K562 (cell line): ENCODE results near the gene OR5A1. TPM values are rescaled to one million over a fixed set of nuclear protein-coding genes. Genes with fewer than 3 reads are reported as not detected.

Experiments
- ATAC-seq: fragments of 200-7000 bp; cut with Tn5 transposase; 3 replicates; pipeline ENCODE4 v1.9.1; 2020; ENCODE audit warnings: moderate library complexity
- BruUV-seq: library from RNA; stranded (reverse); fragments of 400-500 nt; replicated peaks from 2 replicates; lab custom pipeline; 2021; lab: Mats Ljungman, UMichigan
- CTCF ChIA-PET: fragments of 300-600 bp; formaldehyde crosslinking; extraction: SDS; loops from one replicate; lab custom pipeline; 2021; ENCODE audit warnings: low intra/inter-chr PET ratio; lab: Yijun Ruan, JAX
- POLR2A ChIA-PET: fragments of 300-600, 350-650 bp; sonication (Branson Sonifier 250); formaldehyde crosslinking; extraction: SDS; loops from one replicate; lab custom pipeline; 2021; ENCODE audit warnings: antibody characterized with exemption, inconsistent platforms; lab: Yijun Ruan, JAX
- DNase-seq, 4 experiments: peaks; one replicate each; pipeline versions ENCODE4 v3.0.0 to v3.0.0-alpha.2; 2011 to 2018; ENCODE audit warnings: low spot score in 3 of 4, mixed read lengths in 3 of 4; ENCODE audit errors: extremely low read depth in 1 of 4
- FAIRE-seq: peaks from 2 replicates; lab custom pipeline; 2011; peaks lifted over from hg19 to GRCh38; lab: Jason Lieb, UNC
- H2AFZ ChIP-seq: 2 replicates; pipeline ENCODE4 v1.6.0; 2011; ENCODE audit warnings: low read depth, low read length, control low read depth, inconsistent platforms
- H3K27ac ChIP-seq: fragments of 200-600 bp; 3 replicates; pipeline ENCODE4 v1.8.0; 2011; ENCODE audit warnings: low read depth, mild to moderate bottlenecking, control low read depth, inconsistent platforms, low read length, moderate library complexity, mixed read lengths; ENCODE audit errors: extremely low read depth
- H3K27me3 ChIP-seq, 2 experiments: fragments of 300-600 bp in 1 of 2; 2 replicates in 1 of 2; 3 replicates in 1 of 2; pipeline versions ENCODE4 v1.6.0 to v1.8.0; 2011; ENCODE audit warnings: inconsistent platforms in 2 of 2, low read length in 2 of 2, mild to moderate bottlenecking in 1 of 2, mixed read lengths in 1 of 2, moderate library complexity in 1 of 2; ENCODE audit not compliant: control insufficient read depth in 2 of 2, insufficient read depth in 2 of 2
- H3K36me3 ChIP-seq: fragments of 300-600 bp; 3 replicates; pipeline ENCODE4 v1.8.0; 2011; ENCODE audit warnings: mild to moderate bottlenecking, low read length, inconsistent platforms; ENCODE audit not compliant: control insufficient read depth, insufficient read depth
- H3K4me1 ChIP-seq, 2 experiments: fragments of 200-600 bp in 1 of 2; replicated peaks in 1 of 2; 2 replicates in 1 of 2; 3 replicates in 1 of 2; pipeline versions ENCODE4 v1.5.1 to v1.8.0; 2011; ENCODE audit warnings: inconsistent platforms in 2 of 2, low read length in 2 of 2, mild to moderate bottlenecking in 1 of 2, mixed read lengths in 1 of 2, moderate library complexity in 1 of 2; ENCODE audit not compliant: control insufficient read depth in 2 of 2, insufficient read depth in 2 of 2
- H3K4me2 ChIP-seq: 2 replicates; pipeline ENCODE4 v1.6.1; 2011; ENCODE audit warnings: low read length, control low read depth, inconsistent platforms, mixed read lengths; ENCODE audit not compliant: insufficient read depth
- H3K4me3 ChIP-seq: fragments of 200-600 bp; sonication (generic), shearing (Covaris generic); 2 replicates; pipeline ENCODE4 v1.5.1; 2016; ENCODE audit warnings: control low read depth, inconsistent platforms
- H3K79me2 ChIP-seq: fragments of 200-600 bp; 3 replicates; pipeline ENCODE4 v1.8.0; 2011; ENCODE audit warnings: low read length, inconsistent platforms; ENCODE audit not compliant: control insufficient read depth, insufficient read depth
- H3K9ac ChIP-seq, 2 experiments: 2 replicates each; pipeline versions ENCODE4 v1.6.0 to v1.6.1; 2011; ENCODE audit warnings: low read depth in 2 of 2, low read length in 2 of 2, control low read depth in 1 of 2, inconsistent platforms in 1 of 2, mild to moderate bottlenecking in 1 of 2, mixed read lengths in 1 of 2; ENCODE audit not compliant: insufficient read depth in 1 of 2
- H3K9me1 ChIP-seq: one replicate; pipeline ENCODE4 v1.6.0; 2011; ENCODE audit warnings: inconsistent platforms, mild to moderate bottlenecking, low read length, moderate library complexity; ENCODE audit not compliant: control insufficient read depth, insufficient read depth
- H3K9me3 ChIP-seq: replicated peaks from 2 replicates; pipeline ENCODE4 v1.5.1; 2011; ENCODE audit warnings: low read depth, low read length, inconsistent platforms; ENCODE audit not compliant: control insufficient read depth, insufficient read depth
- H4K20me1 ChIP-seq: replicated peaks from 2 replicates; pipeline ENCODE4 v1.6.1; 2011; ENCODE audit warnings: low read length, inconsistent platforms, mixed read lengths; ENCODE audit not compliant: control insufficient read depth, insufficient read depth
- EP400 ChIP-seq: fragments of 450-650 bp; IDR thresholded peaks from 2 replicates; pipeline ENCODE4 v1.6.1; 2017; ENCODE audit warnings: antibody characterized with exemption, mild to moderate bottlenecking, moderate library complexity
- ZNF354B ChIP-seq: fragments of 250-450 bp; sonication (Bioruptor Pico); IDR thresholded peaks from 2 replicates; pipeline ENCODE4 v1.4.0; 2020
- WGBS: fragments of 100-300 bp; shearing (Covaris generic); methylation state at CpG from one replicate; pipeline ENCODE4 v1.1.6; 2016; ENCODE audit warnings: low coverage, mixed read lengths; ENCODE audit not compliant: insufficient coverage; ENCODE audit errors: missing lambda C conversion rate; 5-methylcytosine and 5-hydroxymethylcytosine counted together
- in situ Hi-C: fragments of 300-500 bp; cut with MboI; formaldehyde crosslinking; loops from 4 replicates; pipeline ENCODE4 v1.15.0; 2018; ENCODE audit warnings: inconsistent platforms, mixed read lengths
- intact Hi-C: fragments of 100-400 bp; cut with micrococcal nuclease; formaldehyde crosslinking; loops from 2 replicates; pipeline ENCODE4 v1.14.2; 2022
- polyA plus RNA-seq, 8 experiments: library from polyadenylated mRNA; depleted of rRNA in 4 of 8; stranded (reverse) in 5 of 8; unstranded in 3 of 8; fragments of >200 nt; fragmentation: Nextera tagmentation in 2 of 8; fragmentation: Illumina TruSeq in 1 of 8; extraction: Ambion mirVana in 2 of 8; extraction: Trizol in 1 of 8; gene quantifications; 2 replicates each; pipeline versions ENCODE4 v1.2.1 to v1.2.3, GENCODE V29; 2011 to 2014; ENCODE audit warnings: inconsistent platforms in 1 of 8, missing spikeins in 1 of 8
- total RNA-seq, 7 experiments: library from RNA; depleted of rRNA in 6 of 7; stranded (reverse); fragments of >200 nt in 6 of 7; fragmentation: Illumina TruSeq in 2 of 7; extraction: Trizol in 2 of 7; gene quantifications; 2 replicates each; pipeline versions ENCODE4 v1.2.1 to v1.2.3, GENCODE V29; 2011 to 2021; ENCODE audit warnings: low replicate concordance in 1 of 7
- TF ChIP-seq, protein P1 (sequence below): fragments of 250-450 bp; sonication (Bioruptor Pico); IDR thresholded peaks from 2 replicates; pipeline ENCODE4 v1.9.0; 2021; ENCODE audit warnings: mild to moderate bottlenecking
- TF ChIP-seq, protein P2 (sequence below): fragments of 200-800 bp; sonication (Bioruptor generic); IDR thresholded peaks from 2 replicates; pipeline ENCODE4 v1.6.1; 2016; ENCODE audit warnings: missing genetic modification characterization, missing compliant biosample characterization
- TF ChIP-seq, protein P3 (sequence below): fragments of 450-650 bp; IDR thresholded peaks from 2 replicates; pipeline ENCODE4 v1.6.1; 2016
- TF ChIP-seq, protein P4 (sequence below), 2 experiments: IDR thresholded peaks; 2 replicates each; pipeline ENCODE4 v1.6.1; 2012; ENCODE audit warnings: improper control_type of control experiment in 2 of 2, low read depth in 2 of 2, low read length in 2 of 2, borderline replicate concordance in 1 of 2

OR5A1 gene
- total and polyA plus RNA-seq, 9 of the 15 experiments (the other 6 are each of a cell fraction or from before 2014, with no cell fraction given), result not detected

DNA sequence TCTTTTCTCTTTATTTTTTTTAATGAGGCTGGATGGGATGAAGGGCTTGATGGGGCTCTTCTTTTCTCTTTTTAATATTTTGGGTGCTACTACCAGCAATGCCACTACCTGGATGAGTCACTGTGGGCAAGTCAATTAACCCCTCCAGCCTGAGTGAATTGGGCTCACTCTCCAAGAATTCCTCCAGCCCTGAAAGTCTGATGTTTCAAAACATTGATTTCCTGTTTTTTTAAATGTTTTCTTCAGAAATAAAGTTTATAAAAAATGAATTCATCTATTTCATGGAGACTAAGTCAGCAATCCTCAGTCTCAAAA lies 9.2 kb upstream of the OR5A1 start (continued):
- TF ChIP-seq EP400 (no peak), ZNF354B (CRISPR knock-in tag) (no peak)

DNA sequence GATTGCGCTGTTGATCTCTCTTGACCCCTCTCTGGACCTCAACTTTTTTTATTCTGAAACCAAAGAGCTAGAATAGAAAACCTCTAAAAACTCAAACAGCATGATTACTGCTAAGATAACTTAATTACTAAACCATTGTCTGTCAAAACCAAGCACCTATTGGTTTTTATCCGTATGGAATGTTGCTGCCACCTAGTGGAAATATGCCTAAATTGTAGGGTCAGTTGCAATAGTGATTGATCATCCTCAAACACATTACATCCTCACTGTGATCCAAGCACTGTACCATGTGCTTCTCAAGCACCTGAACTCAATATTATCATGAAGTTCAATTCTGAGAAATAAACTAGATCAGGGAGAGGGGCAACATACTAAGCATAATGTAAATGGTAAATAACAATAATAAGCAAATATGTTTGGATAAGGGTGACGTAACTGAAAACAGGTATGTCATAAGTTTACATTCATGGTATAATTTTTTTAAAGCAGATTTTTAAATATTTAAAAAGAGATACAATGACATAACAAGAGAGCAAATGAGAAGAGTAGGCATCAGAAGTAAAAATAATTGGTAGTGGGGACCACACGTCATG lies 6.2 kb upstream of the OR5A1 start:
- no peaks in the 10 kb centered on the region for H3K36me3 ChIP-seq
- DNase-seq, result peak; percentile 56 to 68 (median 66)
- no TSS peak for BruUV-seq
- H3K9ac ChIP-seq, result no peak overlapping the region
- no peaks in the 10 kb centered on the region for H3K79me2 ChIP-seq
- ChIA-PET CTCF (interaction anchor here (0.6 to 2.2 kb wide), 3 partner anchors 258 to 377 kb away, joined by 3 to 12 read pairs (median 3); partner anchors contain the start of gene DTX4), POLR2A (no interaction called here)
- H3K4me1 ChIP-seq, result no peaks in the 10 kb centered on the region
- H3K27me3 ChIP-seq, result no peaks in the 10 kb centered on the region
- H2AFZ ChIP-seq, result no peak overlapping the region
- no peak overlapping the region for H3K27ac ChIP-seq
- H3K9me1 ChIP-seq, result no peaks in the 10 kb centered on the region
- peak; percentile 88 for FAIRE-seq
- WGBS, result 23% methylated on average over 4 of the region's 4 CpGs
- in situ Hi-C loops (loop anchor here (10.0 kb wide), 1 partner anchor 255 kb away; the partner anchor contains the start of gene DTX4), intact Hi-C loops (loop anchor here (1.0 to 5.0 kb wide), 4 partner anchors 143 to 259 kb away; no protein-coding TSS in a partner anchor)
- no peaks in the 10 kb centered on the region for H4K20me1 ChIP-seq
- peak; percentile 86 for ATAC-seq
- H3K9me3 ChIP-seq, result no peaks in the 10 kb centered on the region
- H3K4me2 ChIP-seq, result no peak overlapping the region
- H3K4me3 ChIP-seq, result no peak overlapping the region
- TF ChIP-seq, protein P1, sequence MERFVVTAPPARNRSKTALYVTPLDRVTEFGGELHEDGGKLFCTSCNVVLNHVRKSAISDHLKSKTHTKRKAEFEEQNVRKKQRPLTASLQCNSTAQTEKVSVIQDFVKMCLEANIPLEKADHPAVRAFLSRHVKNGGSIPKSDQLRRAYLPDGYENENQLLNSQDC, result no peak
- TF ChIP-seq, protein P2, sequence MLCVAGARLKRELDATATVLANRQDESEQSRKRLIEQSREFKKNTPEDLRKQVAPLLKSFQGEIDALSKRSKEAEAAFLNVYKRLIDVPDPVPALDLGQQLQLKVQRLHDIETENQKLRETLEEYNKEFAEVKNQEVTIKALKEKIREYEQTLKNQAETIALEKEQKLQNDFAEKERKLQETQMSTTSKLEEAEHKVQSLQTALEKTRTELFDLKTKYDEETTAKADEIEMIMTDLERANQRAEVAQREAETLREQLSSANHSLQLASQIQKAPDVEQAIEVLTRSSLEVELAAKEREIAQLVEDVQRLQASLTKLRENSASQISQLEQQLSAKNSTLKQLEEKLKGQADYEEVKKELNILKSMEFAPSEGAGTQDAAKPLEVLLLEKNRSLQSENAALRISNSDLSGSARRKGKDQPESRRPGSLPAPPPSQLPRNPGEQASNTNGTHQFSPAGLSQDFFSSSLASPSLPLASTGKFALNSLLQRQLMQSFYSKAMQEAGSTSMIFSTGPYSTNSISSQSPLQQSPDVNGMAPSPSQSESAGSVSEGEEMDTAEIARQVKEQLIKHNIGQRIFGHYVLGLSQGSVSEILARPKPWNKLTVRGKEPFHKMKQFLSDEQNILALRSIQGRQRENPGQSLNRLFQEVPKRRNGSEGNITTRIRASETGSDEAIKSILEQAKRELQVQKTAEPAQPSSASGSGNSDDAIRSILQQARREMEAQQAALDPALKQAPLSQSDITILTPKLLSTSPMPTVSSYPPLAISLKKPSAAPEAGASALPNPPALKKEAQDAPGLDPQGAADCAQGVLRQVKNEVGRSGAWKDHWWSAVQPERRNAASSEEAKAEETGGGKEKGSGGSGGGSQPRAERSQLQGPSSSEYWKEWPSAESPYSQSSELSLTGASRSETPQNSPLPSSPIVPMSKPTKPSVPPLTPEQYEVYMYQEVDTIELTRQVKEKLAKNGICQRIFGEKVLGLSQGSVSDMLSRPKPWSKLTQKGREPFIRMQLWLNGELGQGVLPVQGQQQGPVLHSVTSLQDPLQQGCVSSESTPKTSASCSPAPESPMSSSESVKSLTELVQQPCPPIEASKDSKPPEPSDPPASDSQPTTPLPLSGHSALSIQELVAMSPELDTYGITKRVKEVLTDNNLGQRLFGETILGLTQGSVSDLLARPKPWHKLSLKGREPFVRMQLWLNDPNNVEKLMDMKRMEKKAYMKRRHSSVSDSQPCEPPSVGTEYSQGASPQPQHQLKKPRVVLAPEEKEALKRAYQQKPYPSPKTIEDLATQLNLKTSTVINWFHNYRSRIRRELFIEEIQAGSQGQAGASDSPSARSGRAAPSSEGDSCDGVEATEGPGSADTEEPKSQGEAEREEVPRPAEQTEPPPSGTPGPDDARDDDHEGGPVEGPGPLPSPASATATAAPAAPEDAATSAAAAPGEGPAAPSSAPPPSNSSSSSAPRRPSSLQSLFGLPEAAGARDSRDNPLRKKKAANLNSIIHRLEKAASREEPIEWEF (CRISPR knock-in tag), result peak; percentile 86; the same call in 1 of the 2 replicates
- TF ChIP-seq, protein P3, sequence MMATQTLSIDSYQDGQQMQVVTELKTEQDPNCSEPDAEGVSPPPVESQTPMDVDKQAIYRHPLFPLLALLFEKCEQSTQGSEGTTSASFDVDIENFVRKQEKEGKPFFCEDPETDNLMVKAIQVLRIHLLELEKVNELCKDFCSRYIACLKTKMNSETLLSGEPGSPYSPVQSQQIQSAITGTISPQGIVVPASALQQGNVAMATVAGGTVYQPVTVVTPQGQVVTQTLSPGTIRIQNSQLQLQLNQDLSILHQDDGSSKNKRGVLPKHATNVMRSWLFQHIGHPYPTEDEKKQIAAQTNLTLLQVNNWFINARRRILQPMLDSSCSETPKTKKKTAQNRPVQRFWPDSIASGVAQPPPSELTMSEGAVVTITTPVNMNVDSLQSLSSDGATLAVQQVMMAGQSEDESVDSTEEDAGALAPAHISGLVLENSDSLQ, result peak; percentile 38; the same call in 1 of the 2 replicates
- TF ChIP-seq, protein P4, sequence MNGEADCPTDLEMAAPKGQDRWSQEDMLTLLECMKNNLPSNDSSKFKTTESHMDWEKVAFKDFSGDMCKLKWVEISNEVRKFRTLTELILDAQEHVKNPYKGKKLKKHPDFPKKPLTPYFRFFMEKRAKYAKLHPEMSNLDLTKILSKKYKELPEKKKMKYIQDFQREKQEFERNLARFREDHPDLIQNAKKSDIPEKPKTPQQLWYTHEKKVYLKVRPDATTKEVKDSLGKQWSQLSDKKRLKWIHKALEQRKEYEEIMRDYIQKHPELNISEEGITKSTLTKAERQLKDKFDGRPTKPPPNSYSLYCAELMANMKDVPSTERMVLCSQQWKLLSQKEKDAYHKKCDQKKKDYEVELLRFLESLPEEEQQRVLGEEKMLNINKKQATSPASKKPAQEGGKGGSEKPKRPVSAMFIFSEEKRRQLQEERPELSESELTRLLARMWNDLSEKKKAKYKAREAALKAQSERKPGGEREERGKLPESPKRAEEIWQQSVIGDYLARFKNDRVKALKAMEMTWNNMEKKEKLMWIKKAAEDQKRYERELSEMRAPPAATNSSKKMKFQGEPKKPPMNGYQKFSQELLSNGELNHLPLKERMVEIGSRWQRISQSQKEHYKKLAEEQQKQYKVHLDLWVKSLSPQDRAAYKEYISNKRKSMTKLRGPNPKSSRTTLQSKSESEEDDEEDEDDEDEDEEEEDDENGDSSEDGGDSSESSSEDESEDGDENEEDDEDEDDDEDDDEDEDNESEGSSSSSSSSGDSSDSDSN (IDR thresholded peaks at IDR 0.05; ENCODE audit: borderline replicate concordance in 1 of 2, low read depth in 2 of 2, low read length in 2 of 2), result no peak
